Epithelial cell of esophagus (primary cell): ENCODE measurements around the gene APBA2.

Experiments
- DNase-seq: peaks from one replicate; pipeline ENCODE4 v3.0.0; 2010; ENCODE audit warnings: low read depth
- H3K4me3 ChIP-seq: 2 replicates; pipeline ENCODE4 v1.5.1; 2011; ENCODE audit warnings: mild to moderate bottlenecking, low read length, control low read depth
- TF ChIP-seq, protein P1 (sequence below): IDR thresholded peaks from 2 replicates; pipeline ENCODE4 v1.5.1; 2011; ENCODE audit warnings: low read depth, mild to moderate bottlenecking, low read length, control low read depth, inconsistent platforms; ENCODE audit not compliant: insufficient read depth; ENCODE audit errors: missing control alignments

The APBA2 gene

DNA sequence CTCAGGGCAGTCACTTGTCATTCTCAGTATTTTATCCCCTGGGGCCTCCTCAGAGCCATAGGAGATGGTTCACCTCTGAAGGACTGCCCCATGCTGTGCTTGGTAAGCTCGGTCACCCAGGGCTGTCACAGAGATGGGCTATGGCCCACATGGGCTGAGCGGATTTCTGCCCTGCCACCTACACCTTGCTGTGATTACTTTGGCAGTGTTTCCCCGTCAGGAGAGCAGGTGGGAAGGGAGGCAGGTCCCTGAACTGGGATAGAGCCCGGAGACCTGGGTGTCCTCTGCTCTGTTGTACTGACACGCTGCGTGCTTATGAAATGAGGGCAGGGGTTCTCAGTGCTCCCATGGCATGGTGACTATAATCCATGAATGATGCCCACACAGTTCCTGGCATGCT is 48.9 kb downstream of the APBA2 start:
- TF ChIP-seq, protein P1, sequence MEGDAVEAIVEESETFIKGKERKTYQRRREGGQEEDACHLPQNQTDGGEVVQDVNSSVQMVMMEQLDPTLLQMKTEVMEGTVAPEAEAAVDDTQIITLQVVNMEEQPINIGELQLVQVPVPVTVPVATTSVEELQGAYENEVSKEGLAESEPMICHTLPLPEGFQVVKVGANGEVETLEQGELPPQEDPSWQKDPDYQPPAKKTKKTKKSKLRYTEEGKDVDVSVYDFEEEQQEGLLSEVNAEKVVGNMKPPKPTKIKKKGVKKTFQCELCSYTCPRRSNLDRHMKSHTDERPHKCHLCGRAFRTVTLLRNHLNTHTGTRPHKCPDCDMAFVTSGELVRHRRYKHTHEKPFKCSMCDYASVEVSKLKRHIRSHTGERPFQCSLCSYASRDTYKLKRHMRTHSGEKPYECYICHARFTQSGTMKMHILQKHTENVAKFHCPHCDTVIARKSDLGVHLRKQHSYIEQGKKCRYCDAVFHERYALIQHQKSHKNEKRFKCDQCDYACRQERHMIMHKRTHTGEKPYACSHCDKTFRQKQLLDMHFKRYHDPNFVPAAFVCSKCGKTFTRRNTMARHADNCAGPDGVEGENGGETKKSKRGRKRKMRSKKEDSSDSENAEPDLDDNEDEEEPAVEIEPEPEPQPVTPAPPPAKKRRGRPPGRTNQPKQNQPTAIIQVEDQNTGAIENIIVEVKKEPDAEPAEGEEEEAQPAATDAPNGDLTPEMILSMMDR = no peak
- H3K4me3 ChIP-seq = no peak overlapping the region
- DNase-seq = no peak

DNA sequence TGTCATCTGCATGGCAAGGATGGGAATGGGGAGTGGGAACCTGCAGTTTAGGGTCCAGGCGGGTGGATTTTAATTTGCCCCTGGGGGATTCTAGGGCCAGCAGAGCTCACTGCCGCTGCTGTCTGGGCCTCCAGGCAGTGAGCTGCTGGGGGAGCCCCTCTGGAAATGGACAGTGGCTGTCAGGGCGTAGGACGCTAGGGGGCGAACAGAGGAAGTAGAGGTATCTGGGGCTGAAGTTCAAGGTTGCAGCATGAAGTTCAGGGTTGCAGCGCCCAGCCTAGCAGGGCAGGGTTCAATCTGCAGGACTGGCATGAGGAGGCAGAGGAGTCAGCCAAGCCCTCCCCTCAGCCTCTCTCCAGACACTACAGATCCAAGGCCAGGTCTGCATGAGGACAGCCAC is 49.5 kb downstream of the APBA2 start:
- no peak overlapping the region for H3K4me3 ChIP-seq
- TF ChIP-seq, protein P1 = peak; percentile 4
- DNase-seq = no peak

DNA sequence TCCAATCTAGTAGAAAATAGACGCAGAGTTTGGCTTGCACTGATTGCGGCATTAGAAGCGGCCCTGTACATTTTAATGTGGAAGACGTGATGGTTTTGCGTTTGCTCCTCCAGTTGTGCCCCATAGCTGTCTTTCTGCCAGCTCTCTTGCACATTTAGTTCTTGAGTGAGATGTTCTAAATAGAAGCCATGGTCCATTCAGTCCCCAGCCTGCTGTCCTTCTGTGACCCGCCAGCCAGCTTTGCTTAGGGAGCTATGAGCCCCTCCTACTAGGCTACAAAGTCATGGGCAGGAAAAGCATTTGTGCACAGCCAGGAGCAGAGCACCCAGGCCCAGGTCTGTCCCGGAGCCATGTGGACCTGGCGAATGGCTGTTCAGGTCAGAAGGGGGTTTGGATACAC is 50.3 kb downstream of the APBA2 start:
- no peak for DNase-seq
- TF ChIP-seq, protein P1 = no peak
- no peak overlapping the region for H3K4me3 ChIP-seq

DNA sequence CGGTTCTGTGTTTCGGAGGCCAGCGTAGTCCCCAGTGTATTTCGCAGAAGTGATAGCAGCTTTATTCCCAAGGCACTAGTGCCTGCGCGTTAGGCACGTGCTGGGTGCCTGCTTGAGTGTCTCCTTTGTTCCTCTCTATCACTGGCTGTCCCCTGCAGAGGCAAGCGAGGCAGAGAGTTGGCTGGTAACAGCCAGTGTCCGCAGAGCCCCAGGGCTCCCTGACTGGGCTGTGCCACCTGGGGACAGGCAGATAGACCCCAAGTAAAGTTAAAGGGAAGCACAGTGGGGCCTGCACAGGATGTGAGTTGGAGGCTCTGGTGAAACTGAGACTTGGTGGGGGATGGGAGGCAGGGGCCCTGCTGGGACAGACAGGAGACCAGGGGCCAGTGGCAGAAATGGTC is 50.7 kb downstream of the APBA2 start:
- no peak overlapping the region for H3K4me3 ChIP-seq
- DNase-seq = no peak
- TF ChIP-seq, protein P1 = no peak

DNA sequence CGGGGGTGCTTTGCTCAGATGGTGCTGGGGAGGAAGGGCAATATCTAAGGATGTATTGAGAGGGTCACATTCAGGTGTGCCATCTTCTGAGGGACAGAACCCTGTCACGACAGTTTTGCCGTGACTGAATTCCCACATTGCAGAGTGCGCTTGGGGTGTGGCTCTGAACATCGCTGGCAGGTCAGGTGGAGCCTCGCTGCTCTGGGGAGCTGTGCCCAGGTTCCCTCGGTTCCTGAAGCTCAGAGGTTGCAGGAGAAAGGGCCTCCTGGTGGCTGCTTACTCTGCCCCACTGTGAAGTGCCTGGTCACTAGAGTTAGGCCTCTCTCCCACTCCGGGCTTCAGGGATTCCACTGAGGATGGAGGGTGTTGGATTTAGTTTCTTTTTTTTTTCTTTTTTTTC is 51.5 kb downstream of the APBA2 start:
- no peak for DNase-seq
- TF ChIP-seq, protein P1 = no peak
- no peak overlapping the region for H3K4me3 ChIP-seq

DNA sequence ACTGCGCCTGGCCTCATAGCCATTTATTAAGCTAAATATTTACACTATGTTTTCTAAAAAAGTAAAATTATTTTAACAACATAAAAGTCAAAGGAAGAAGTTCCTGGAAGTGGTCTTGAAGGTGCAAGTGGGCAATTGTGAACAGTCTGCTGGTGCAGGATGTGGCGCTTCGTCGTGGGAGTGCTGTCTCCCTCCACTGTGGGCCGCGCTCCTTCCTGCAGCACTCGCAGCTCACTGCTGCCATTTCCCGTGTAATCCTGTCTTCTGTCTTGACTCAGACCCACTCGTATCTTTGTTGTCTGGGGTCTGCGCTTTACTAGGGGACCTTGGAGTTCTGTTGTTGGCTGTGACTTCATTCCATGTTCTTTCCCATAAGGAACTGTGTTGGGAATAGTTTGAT is 56.3 kb downstream of the APBA2 start:
- DNase-seq = no peak
- H3K4me3 ChIP-seq = no peak overlapping the region
- TF ChIP-seq, protein P1 = no peak

DNA sequence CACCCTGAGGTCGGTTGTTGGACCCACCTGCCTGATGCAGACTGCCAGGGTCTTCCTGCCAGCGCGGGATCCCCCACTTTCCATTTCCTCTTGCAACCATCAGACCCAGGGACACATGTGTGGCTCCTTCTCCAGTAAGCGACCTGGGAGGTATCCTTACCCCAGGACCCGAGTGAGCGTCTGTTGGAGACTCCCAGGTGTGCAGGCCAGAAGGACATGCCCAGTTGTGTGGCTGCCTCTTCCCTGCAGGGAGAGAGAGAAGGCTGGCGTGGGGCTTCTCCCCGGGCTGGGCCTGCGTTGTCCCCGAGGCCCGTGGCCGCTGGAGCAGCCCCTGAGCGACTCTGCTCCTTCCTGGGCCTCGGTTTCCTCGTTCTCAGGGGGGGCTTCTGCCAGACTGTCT is 56.8 kb downstream of the APBA2 start:
- H3K4me3 ChIP-seq = no peak overlapping the region
- DNase-seq = no peak
- TF ChIP-seq, protein P1 = no peak
